Activated naive CD4-positive, alpha-beta T cell treated with anti-CD3 and anti-CD28 coated beads, Interleukin-2, amount 10 ng/mL, durations not matched to agents 7 days and 5 days (primary cell): ENCODE data around the gene KIFC3.
A peak's percentile ranks its signal among the peaks of the same experiment; 100 is the strongest.
"Not testable (repeated sequence)": the region's sequence is repeated elsewhere in the genome, so short reads cannot be mapped to it uniquely, and the experiment has no call there.

ENCODE experiments used
- CTCF ChIA-PET: fragments of 350-600 bp; sonication (Branson Sonifier 250); formaldehyde crosslinking; loops from one replicate; lab custom pipeline; 2021; ENCODE audit warnings: antibody characterized with exemption; lab: Charles Lee
- DNase-seq: peaks from one replicate; pipeline ENCODE4 v3.0.0-alpha.2; 2020
- H3K27ac Mint-ChIP-seq: one replicate; pipeline ENCODE4 v1.8.0; 2021; ENCODE audit warnings: mild to moderate bottlenecking, moderate library complexity, mixed read lengths
- H3K27me3 Mint-ChIP-seq: one replicate; pipeline ENCODE4 v1.8.0; 2021; ENCODE audit warnings: mild to moderate bottlenecking, mixed read lengths
- H3K36me3 Mint-ChIP-seq: one replicate; pipeline ENCODE4 v1.8.0; 2021; ENCODE audit warnings: mixed read lengths
- H3K4me1 Mint-ChIP-seq: one replicate; pipeline ENCODE4 v1.8.0; 2021; ENCODE audit warnings: mixed read lengths
- H3K4me3 Mint-ChIP-seq: one replicate; pipeline ENCODE4 v1.8.0; 2021; ENCODE audit warnings: mild to moderate bottlenecking, moderate library complexity, mixed read lengths
- H3K9me3 Mint-ChIP-seq: one replicate; pipeline ENCODE4 v1.8.0; 2021; ENCODE audit warnings: mixed read lengths

The KIFC3 gene

GRCh38 chr16:57726433-57726947 lies 75.8 kb downstream of the KIFC3 start:
- no peaks in the 10 kb centered on the region for H3K4me1 Mint-ChIP-seq

GRCh38 chr16:57725976-57726375 lies 76.3 kb downstream of the KIFC3 start:
- Mint-ChIP-seq H3K27me3 (peaks cover 9% of the 10 kb centered on the region), H3K27ac (no peak overlapping the region), H3K4me3 (no peak overlapping the region), H3K4me1 (no peaks in the 10 kb centered on the region), H3K36me3 (no peaks in the 10 kb centered on the region), H3K9me3 (no peaks in the 10 kb centered on the region)
- DNase-seq: no peak
- CTCF ChIA-PET: no interaction called here

More at GRCh38 chr16:57726433-57726947, 75.8 kb downstream of the KIFC3 start:
- no peaks in the 10 kb centered on the region for H3K36me3 Mint-ChIP-seq
- no peak for DNase-seq
- H3K9me3 Mint-ChIP-seq: peaks cover 4% of the 10 kb centered on the region
- peaks cover 11% of the 10 kb centered on the region for H3K27me3 Mint-ChIP-seq
- CTCF ChIA-PET: no interaction called here
- H3K27ac Mint-ChIP-seq: no peak overlapping the region
- H3K4me3 Mint-ChIP-seq: no peak overlapping the region

- H3K27ac Mint-ChIP-seq: no peak overlapping the region
- no peaks in the 10 kb centered on the region for H3K4me1 Mint-ChIP-seq
- H3K9me3 Mint-ChIP-seq: no peaks in the 10 kb centered on the region
- no peak overlapping the region for H3K4me3 Mint-ChIP-seq
- CTCF ChIA-PET: no interaction called here
- peaks cover 8% of the 10 kb centered on the region for H3K27me3 Mint-ChIP-seq
- no peaks in the 10 kb centered on the region for H3K36me3 Mint-ChIP-seq
- DNase-seq: no peak
Measured at GRCh38 chr16:57725554-57725953, 76.7 kb downstream of the KIFC3 start.

GRCh38 chr16:57725151-57725550 lies 77.1 kb downstream of the KIFC3 start:
- Mint-ChIP-seq H3K27ac (no peak overlapping the region), H3K4me3 (no peak overlapping the region), H3K27me3 (peaks cover 8% of the 10 kb centered on the region), H3K9me3 (no peaks in the 10 kb centered on the region), H3K36me3 (no peaks in the 10 kb centered on the region), H3K4me1 (no peaks in the 10 kb centered on the region)
- CTCF ChIA-PET: no interaction called here
- no peak for DNase-seq

- no peaks in the 10 kb centered on the region for H3K4me1 Mint-ChIP-seq
Measured at GRCh38 chr16:57724531-57724930, 77.8 kb downstream of the KIFC3 start.

GRCh38 chr16:57723170-57723569 lies 79.1 kb downstream of the KIFC3 start:
- Mint-ChIP-seq H3K4me1 (no peaks in the 10 kb centered on the region), H3K27ac (no peak overlapping the region), H3K9me3 (no peaks in the 10 kb centered on the region), H3K36me3 (no peaks in the 10 kb centered on the region), H3K4me3 (no peak overlapping the region), H3K27me3 (peaks cover 8% of the 10 kb centered on the region)
- CTCF ChIA-PET: interaction anchor here (0.8 to 1.5 kb wide), 3 partner anchors 11 to 146 kb away, joined by 3 to 4 read pairs (median 3); no protein-coding TSS in a partner anchor
- DNase-seq: no peak

More at GRCh38 chr16:57724531-57724930, 77.8 kb downstream of the KIFC3 start:
- H3K4me3 Mint-ChIP-seq: no peak overlapping the region
- peaks cover 8% of the 10 kb centered on the region for H3K27me3 Mint-ChIP-seq
- H3K9me3 Mint-ChIP-seq: no peaks in the 10 kb centered on the region
- DNase-seq: no peak
- no peaks in the 10 kb centered on the region for H3K36me3 Mint-ChIP-seq
- CTCF ChIA-PET: no interaction called here
- H3K27ac Mint-ChIP-seq: no peak overlapping the region

- peaks cover 12% of the 10 kb centered on the region for H3K27me3 Mint-ChIP-seq
- DNase-seq: no peak
- H3K9me3 Mint-ChIP-seq: no peaks in the 10 kb centered on the region
- CTCF ChIA-PET: interaction anchor here (0.9 to 1.5 kb wide), 2 partner anchors 10 to 146 kb away, joined by 3 to 4 read pairs; no protein-coding TSS in a partner anchor
- no peak overlapping the region for H3K27ac Mint-ChIP-seq
- no peaks in the 10 kb centered on the region for H3K36me3 Mint-ChIP-seq
- no peaks in the 10 kb centered on the region for H3K4me1 Mint-ChIP-seq
- no peak overlapping the region for H3K4me3 Mint-ChIP-seq
Measured at GRCh38 chr16:57722651-57723050, 79.6 kb downstream of the KIFC3 start.

GRCh38 chr16:57722210-57722499 lies 80.1 kb downstream of the KIFC3 start:
- Mint-ChIP-seq H3K4me3 (no peak overlapping the region), H3K27ac (no peak overlapping the region), H3K27me3 (peaks cover 12% of the 10 kb centered on the region), H3K9me3 (no peaks in the 10 kb centered on the region), H3K36me3 (no peaks in the 10 kb centered on the region), H3K4me1 (no peaks in the 10 kb centered on the region)
- DNase-seq: no peak
- CTCF ChIA-PET: interaction anchor here (1.4 to 1.5 kb wide), 2 partner anchors 11 to 145 kb away, joined by 3 to 4 read pairs; no protein-coding TSS in a partner anchor

- H3K9me3 Mint-ChIP-seq: no peaks in the 10 kb centered on the region
- H3K4me3 Mint-ChIP-seq: no peak overlapping the region
- H3K27ac Mint-ChIP-seq: no peak overlapping the region
- no peaks in the 10 kb centered on the region for H3K36me3 Mint-ChIP-seq
- CTCF ChIA-PET: interaction anchor here (0.8 to 1.4 kb wide), 2 partner anchors 10 to 111 kb away, joined by 3 read pairs; no protein-coding TSS in a partner anchor
- H3K27me3 Mint-ChIP-seq: peaks cover 13% of the 10 kb centered on the region
- no peak for DNase-seq
- no peaks in the 10 kb centered on the region for H3K4me1 Mint-ChIP-seq
Measured at GRCh38 chr16:57721356-57722209, 80.7 kb downstream of the KIFC3 start.

- Mint-ChIP-seq H3K9me3 (no peaks in the 10 kb centered on the region), H3K27me3 (peaks cover 17% of the 10 kb centered on the region), H3K36me3 (no peaks in the 10 kb centered on the region), H3K27ac (no peak overlapping the region), H3K4me3 (no peak overlapping the region), H3K4me1 (no peaks in the 10 kb centered on the region)
- CTCF ChIA-PET: interaction anchor here (1.1 to 1.5 kb wide), 4 partner anchors 52 to 144 kb away, joined by 3 to 7 read pairs (median 3); partner anchors contain the start of gene ADGRG3
- DNase-seq: peak; percentile 76
Measured at GRCh38 chr16:57720142-57720575, 82.1 kb downstream of the KIFC3 start.

- Mint-ChIP-seq H3K4me3 (no peak overlapping the region), H3K36me3 (no peaks in the 10 kb centered on the region), H3K9me3 (no peaks in the 10 kb centered on the region), H3K27me3 (peaks cover 45% of the 10 kb centered on the region), H3K4me1 (no peaks in the 10 kb centered on the region), H3K27ac (no peak overlapping the region)
- DNase-seq: no peak
- CTCF ChIA-PET: no interaction called here
Measured at GRCh38 chr16:57714047-57714446, 88.2 kb downstream of the KIFC3 start.

GRCh38 chr16:57713596-57713995 lies 88.7 kb downstream of the KIFC3 start:
- no peaks in the 10 kb centered on the region for H3K4me1 Mint-ChIP-seq
- no peaks in the 10 kb centered on the region for H3K36me3 Mint-ChIP-seq
- H3K27me3 Mint-ChIP-seq: peaks cover 45% of the 10 kb centered on the region
- H3K4me3 Mint-ChIP-seq: no peak overlapping the region
- no peaks in the 10 kb centered on the region for H3K9me3 Mint-ChIP-seq
- CTCF ChIA-PET: interaction anchor here (1.0 kb wide), 1 partner anchor 137 kb away, joined by 3 read pairs; no protein-coding TSS in a partner anchor
- no peak overlapping the region for H3K27ac Mint-ChIP-seq
- no peak for DNase-seq

- not testable (repeated sequence) for H3K36me3 Mint-ChIP-seq, H3K9me3 Mint-ChIP-seq, H3K27ac Mint-ChIP-seq, DNase-seq, H3K4me3 Mint-ChIP-seq, H3K4me1 Mint-ChIP-seq
- peaks cover 40% of the 10 kb centered on the region for H3K27me3 Mint-ChIP-seq
- CTCF ChIA-PET: interaction anchor here (1.2 kb wide), 1 partner anchor 11 kb away, joined by 3 read pairs; no protein-coding TSS in a partner anchor
Measured at GRCh38 chr16:57712569-57712968, 89.7 kb downstream of the KIFC3 start.

- Mint-ChIP-seq H3K27ac (no peak overlapping the region), H3K4me3 (no peak overlapping the region), H3K27me3 (peaks cover 46% of the 10 kb centered on the region), H3K4me1 (no peaks in the 10 kb centered on the region), H3K9me3 (no peaks in the 10 kb centered on the region), H3K36me3 (no peaks in the 10 kb centered on the region)
- DNase-seq: no peak
- CTCF ChIA-PET: interaction anchor here (1.2 to 1.6 kb wide), 2 partner anchors 9 to 11 kb away, joined by 3 read pairs; no protein-coding TSS in a partner anchor
Measured at GRCh38 chr16:57711993-57712392, 90.3 kb downstream of the KIFC3 start.
